HepG2 (cell line): ENCODE data around the gene CDK15. TPM values are rescaled to one million over a fixed set of nuclear protein-coding genes. Genes with fewer than 3 reads are reported as not detected.
A peak's percentile ranks its signal among the peaks of the same experiment; 100 is the strongest.

Experiments used
- ATAC-seq: fragments of 200-7000 bp; cut with Tn5 transposase; 3 replicates; pipeline ENCODE4 v1.9.1; 2020; ENCODE audit warnings: mild to moderate bottlenecking, moderate library complexity
- BruUV-seq: library from RNA; stranded (reverse); fragments of 400-500 nt; replicated peaks from 2 replicates; lab custom pipeline; 2021; lab: Mats Ljungman, UMichigan
- CTCF ChIA-PET: fragments of 300-600 bp; formaldehyde crosslinking; extraction: SDS; loops from one replicate; lab custom pipeline; 2021; ENCODE audit warnings: low total read pairs, inconsistent platforms, low intra/inter-chr PET ratio; lab: Yijun Ruan, JAX
- POLR2A ChIA-PET: fragments of 350-600 bp; sonication (Branson Sonifier 250); formaldehyde crosslinking; loops from one replicate; lab custom pipeline; 2020; ENCODE audit warnings: antibody characterized with exemption, inconsistent platforms; lab: Yijun Ruan, JAX
- DNase-seq: peaks from one replicate; pipeline ENCODE4 v3.0.0-alpha.2; 2015; ENCODE audit warnings: low spot score
- FAIRE-seq: peaks from 3 replicates; lab custom pipeline; 2011; peaks lifted over from hg19 to GRCh38; lab: Jason Lieb, UNC
- H2AFZ ChIP-seq: one replicate; pipeline ENCODE4 v1.6.1; 2011; ENCODE audit warnings: low read length, inconsistent platforms
- H3K27ac ChIP-seq: fragments of 300-600 bp; 3 replicates; pipeline ENCODE4 v1.8.0; 2011; ENCODE audit warnings: mixed run types, mild to moderate bottlenecking, mixed read lengths, low read length, inconsistent platforms; ENCODE audit not compliant: insufficient read depth; ENCODE audit errors: extremely low read length
- H3K27me3 ChIP-seq, 2 experiments: fragments of 200-600 bp in 1 of 2; 2 replicates in 1 of 2; 3 replicates in 1 of 2; pipeline versions ENCODE4 v1.6.0 to v1.8.0; 2011; ENCODE audit warnings: low read length in 2 of 2, mild to moderate bottlenecking in 2 of 2, moderate library complexity in 2 of 2, inconsistent platforms in 1 of 2; ENCODE audit not compliant: insufficient read depth in 2 of 2, control insufficient read depth in 1 of 2
- H3K36me3 ChIP-seq, 2 experiments: fragments of 200-600 bp in 1 of 2; replicated peaks in 1 of 2; 2 replicates in 1 of 2; 3 replicates in 1 of 2; pipeline versions ENCODE4 v1.5.1 to v1.8.0; 2011; ENCODE audit warnings: low read length in 2 of 2, inconsistent platforms in 1 of 2; ENCODE audit not compliant: insufficient read depth in 2 of 2, control insufficient read depth in 1 of 2
- H3K4me1 ChIP-seq: 2 replicates; pipeline ENCODE4 v1.5.1; 2012; ENCODE audit warnings: low read length, inconsistent platforms; ENCODE audit not compliant: insufficient read depth
- H3K4me2 ChIP-seq: 2 replicates; pipeline ENCODE4 v1.6.0; 2011; ENCODE audit warnings: low read depth, low read length, inconsistent platforms
- H3K4me3 ChIP-seq, 3 experiments: fragments of 200-600 bp in 1 of 3; sonication (generic), shearing (Covaris generic) in 1 of 3; replicated peaks in 1 of 3; 2 replicates each; pipeline ENCODE4 v1.5.1; 2011 to 2016; ENCODE audit warnings: low read length in 3 of 3, inconsistent platforms in 2 of 3, low read depth in 2 of 3, mild to moderate bottlenecking in 2 of 3, control low read depth in 1 of 3, mixed read lengths in 1 of 3; ENCODE audit not compliant: insufficient read depth in 1 of 3
- H3K79me2 ChIP-seq: one replicate; pipeline ENCODE4 v1.6.1; 2011; ENCODE audit warnings: low read length, inconsistent platforms; ENCODE audit not compliant: insufficient read depth
- H3K9ac ChIP-seq: 2 replicates; pipeline ENCODE4 v1.6.0; 2011; ENCODE audit warnings: mild to moderate bottlenecking, low read depth, low read length, inconsistent platforms; ENCODE audit not compliant: insufficient read depth
- H3K9me3 ChIP-seq: 2 replicates; pipeline ENCODE4 v1.5.1; 2012; ENCODE audit warnings: mild to moderate bottlenecking, low read length
- H4K20me1 ChIP-seq: 2 replicates; pipeline ENCODE4 v1.6.0; 2011; ENCODE audit warnings: inconsistent platforms, mild to moderate bottlenecking, low read length, moderate library complexity; ENCODE audit not compliant: insufficient read depth
- AKAP8 ChIP-seq: sonication (generic); formaldehyde crosslinking; IDR thresholded peaks from 2 replicates; pipeline ENCODE4 v1.5.1; 2020; ENCODE audit warnings: mild to moderate bottlenecking, missing genetic modification reagents
- CREB3 ChIP-seq: sonication (generic); formaldehyde crosslinking; IDR thresholded peaks from 2 replicates; pipeline ENCODE4 v1.5.0; 2020; ENCODE audit warnings: missing genetic modification reagents
- GRHL1 ChIP-seq: sonication (generic); formaldehyde crosslinking; conservative IDR thresholded peaks from 2 replicates; pipeline ENCODE4 v1.8.0; 2022; ENCODE audit warnings: missing genetic modification reagents
- KDM3A ChIP-seq: IDR thresholded peaks from 2 replicates; pipeline ENCODE4 v1.6.1; 2018; ENCODE audit warnings: low read depth, missing compliant biosample characterization
- NR2F6 ChIP-seq, 2 experiments: IDR thresholded peaks; 2 replicates each; pipeline ENCODE4 v1.6.1; 2016; ENCODE audit warnings: antibody characterized with exemption in 1 of 2, mild to moderate bottlenecking in 1 of 2
- XBP1 ChIP-seq: sonication (generic); formaldehyde crosslinking; IDR thresholded peaks from 2 replicates; pipeline ENCODE4 v1.5.0; 2020; ENCODE audit warnings: missing genetic modification reagents
- ZNF251 ChIP-seq: sonication (generic); formaldehyde crosslinking; IDR thresholded peaks from 2 replicates; pipeline ENCODE4 v1.9.0; 2021; ENCODE audit warnings: mild to moderate bottlenecking, missing genetic modification reagents
- ZNF280B ChIP-seq: sonication (generic); formaldehyde crosslinking; IDR thresholded peaks from 2 replicates; pipeline ENCODE4 v1.5.0; 2020; ENCODE audit warnings: missing genetic modification reagents, mild to moderate bottlenecking, borderline replicate concordance
- ZNF3 ChIP-seq: IDR thresholded peaks from 2 replicates; pipeline ENCODE4 v1.7.0; 2017; ENCODE audit warnings: inconsistent platforms
- ZNF496 ChIP-seq: sonication (generic); formaldehyde crosslinking; IDR thresholded peaks from 2 replicates; pipeline ENCODE4 v1.8.1; 2023; ENCODE audit warnings: mild to moderate bottlenecking, moderate library complexity, missing genetic modification reagents; ENCODE audit not compliant: insufficient replicate concordance
- ZNF598 ChIP-seq: sonication (generic); formaldehyde crosslinking; IDR thresholded peaks from 2 replicates; pipeline ENCODE4 v1.5.1; 2020; ENCODE audit warnings: mild to moderate bottlenecking, missing genetic modification reagents, borderline replicate concordance
- ZNF816 ChIP-seq: sonication (generic); formaldehyde crosslinking; IDR thresholded peaks from 2 replicates; pipeline ENCODE4 v1.8.0; 2022; ENCODE audit warnings: missing genetic modification reagents, mild to moderate bottlenecking, borderline replicate concordance
- WGBS: methylation state at CpG from one replicate; pipeline ENCODE4 v1.1.6; 2017; ENCODE audit warnings: low lambda C conversion rate; 5-methylcytosine and 5-hydroxymethylcytosine counted together
- in situ Hi-C: cut with HindIII; loops from 2 replicates; pipeline ENCODE4 v1.10.0; 2017; ENCODE audit warnings: low pct_unique_long_range_greater_than_20kb; ENCODE audit not compliant: extremely low pct_ligation_motif_present
- intact Hi-C: fragments of 100-400 bp; cut with micrococcal nuclease; formaldehyde crosslinking; loops from one replicate; pipeline ENCODE4 v1.10.0; 2022; ENCODE audit not compliant: unreplicated experiment
- polyA plus RNA-seq, 8 experiments: library from polyadenylated mRNA; depleted of rRNA in 3 of 8; stranded (reverse) in 7 of 8; unstranded in 1 of 8; fragments of >200 nt; fragmentation: Illumina TruSeq in 4 of 8; extraction: Trizol in 4 of 8; gene quantifications; 2 replicates each; pipeline versions ENCODE4 v1.2.1 to v1.2.3, GENCODE V29; 2011 to 2016; ENCODE audit warnings: low read depth in 4 of 8, missing spikeins in 1 of 8, mixed read lengths in 1 of 8; ENCODE audit not compliant: insufficient read depth in 1 of 8
- total RNA-seq, 5 experiments: library from RNA; depleted of rRNA; stranded (reverse); fragments of >200 nt; fragmentation: Illumina TruSeq; extraction: Trizol; gene quantifications; 2 replicates each; pipeline ENCODE4 v1.2.3, GENCODE V29; 2016; ENCODE audit warnings: low read depth in 1 of 5

Gene CDK15
- total and polyA plus RNA-seq, 2 of the 13 experiments (the other 11 are each of a cell fraction or from before 2014, with no cell fraction given) = not detected

GRCh38 chr2:201777869-201778268 is 28.5 kb upstream of the CDK15 start:
- ChIA-PET POLR2A (no interaction called here), CTCF (no interaction called here)
- no peaks in the 10 kb centered on the region for H4K20me1 ChIP-seq
- no peaks in the 10 kb centered on the region; a peak in 1 of 5 replicates for H3K27me3 ChIP-seq
- no peak overlapping the region for H2AFZ ChIP-seq
- no peak for FAIRE-seq
- H3K27ac ChIP-seq = no peak overlapping the region
- H3K9me3 ChIP-seq = no peaks in the 10 kb centered on the region
- peaks cover 55% of the 10 kb centered on the region for H3K4me1 ChIP-seq
- H3K79me2 ChIP-seq = peaks cover 71% of the 10 kb centered on the region
- no peak overlapping the region for H3K9ac ChIP-seq
- no peak for DNase-seq
- in situ Hi-C loops = no loop called here
- BruUV-seq = no TSS peak
- peak overlapping the region; percentile 77 for H3K4me2 ChIP-seq
- TF ChIP-seq AKAP8 (CRISPR knock-in tag) (no peak), ZNF496 (no peak), GRHL1 (CRISPR knock-in tag) (no peak)
- ATAC-seq = no peak
- intact Hi-C loops = no loop called here
- H3K4me3 ChIP-seq = no peak overlapping the region
- no peaks in the 10 kb centered on the region; a peak in 1 of 5 replicates for H3K36me3 ChIP-seq

GRCh38 chr2:201779901-201780673 is 26.2 kb upstream of the CDK15 start:
- ChIA-PET CTCF (interaction anchor here (1.1 kb wide), 1 partner anchor 29 kb away, joined by 5 read pairs; no protein-coding TSS in a partner anchor), POLR2A (interaction anchor here (0.8 to 1.7 kb wide), 14 partner anchors 8 to 1032 kb away, joined by 3 to 33 read pairs (median 5); partner anchors contain the start of genes CLK1, NOP58, STRADB and TMEM237)
- H2AFZ ChIP-seq = peak overlapping the region; percentile 21
- peaks cover 51% of the 10 kb centered on the region for H3K79me2 ChIP-seq
- peak overlapping the region; percentile 81 for H3K9ac ChIP-seq
- peak overlapping the region; percentile 72 for H3K27ac ChIP-seq
- TSS peak; percentile 68 for BruUV-seq
- in situ Hi-C loops (no loop called here), intact Hi-C loops (loop anchor here (1.0 to 10.0 kb wide), 3 partner anchors 21 to 545 kb away; no protein-coding TSS in a partner anchor)
- H4K20me1 ChIP-seq = no peaks in the 10 kb centered on the region
- peak; percentile 70 for ATAC-seq
- DNase-seq = peak; percentile 25
- peaks cover 52% of the 10 kb centered on the region for H3K4me1 ChIP-seq
- no peaks in the 10 kb centered on the region for H3K9me3 ChIP-seq
- no peak for FAIRE-seq
- under 1% methylated on average over 22 of the region's 22 CpGs for WGBS
- H3K36me3 ChIP-seq = no peaks in the 10 kb centered on the region; a peak in 1 of 5 replicates
- peak overlapping the region; percentile 66 to 95 (median 93) for H3K4me3 ChIP-seq
- no peaks in the 10 kb centered on the region; a peak in 1 of 5 replicates for H3K27me3 ChIP-seq
- H3K4me2 ChIP-seq = peak overlapping the region; percentile 77
- TF ChIP-seq NR2F6 (IDR thresholded peaks at IDR 0.05) (0 out of 2 replicates have a peak, but pooled peaks have one; percentile 58), NR2F6 (CRISPR knock-in tag; IDR thresholded peaks at IDR 0.05) (no peak), ZNF251 (CRISPR knock-in tag) (no peak), CREB3 (CRISPR knock-in tag) (peak; percentile 80; the same call in 1 of the 2 replicates), ZNF598 (CRISPR knock-in tag) (peak; percentile 33; the same call in 1 of the 2 replicates), KDM3A (CRISPR knock-in tag) (no peak), XBP1 (no peak), ZNF816 (CRISPR knock-in tag) (peak; percentile 61; the same call in 1 of the 2 replicates), ZNF280B (CRISPR knock-in tag) (no peak), ZNF3 (CRISPR knock-in tag) (0 out of 2 replicates have a peak, but pooled peaks have one; percentile 14)
